ENCODE measurements around the gene SERTAD2.

GRCh38 chr2:64685430-64685829 lies 31.7 kb upstream of the SERTAD2 start:
- TF ChIP-seq CTCF (conservative IDR thresholded peaks at IDR 0.05; ENCODE audit: low read length) (no peak), EZH2phosphoT487 (IDR thresholded peaks at IDR 0.05; ENCODE audit: borderline replicate concordance) (no peak)

Measured in Loucy (cell line).